ENCODE measurements around the gene SPCS1. TPM values are rescaled to one million over a fixed set of nuclear protein-coding genes. Genes with fewer than 3 reads are reported as not detected.

The SPCS1 gene
- total RNA-seq, result 60.1 and 67.0 TPM in 2 replicates

DNA sequence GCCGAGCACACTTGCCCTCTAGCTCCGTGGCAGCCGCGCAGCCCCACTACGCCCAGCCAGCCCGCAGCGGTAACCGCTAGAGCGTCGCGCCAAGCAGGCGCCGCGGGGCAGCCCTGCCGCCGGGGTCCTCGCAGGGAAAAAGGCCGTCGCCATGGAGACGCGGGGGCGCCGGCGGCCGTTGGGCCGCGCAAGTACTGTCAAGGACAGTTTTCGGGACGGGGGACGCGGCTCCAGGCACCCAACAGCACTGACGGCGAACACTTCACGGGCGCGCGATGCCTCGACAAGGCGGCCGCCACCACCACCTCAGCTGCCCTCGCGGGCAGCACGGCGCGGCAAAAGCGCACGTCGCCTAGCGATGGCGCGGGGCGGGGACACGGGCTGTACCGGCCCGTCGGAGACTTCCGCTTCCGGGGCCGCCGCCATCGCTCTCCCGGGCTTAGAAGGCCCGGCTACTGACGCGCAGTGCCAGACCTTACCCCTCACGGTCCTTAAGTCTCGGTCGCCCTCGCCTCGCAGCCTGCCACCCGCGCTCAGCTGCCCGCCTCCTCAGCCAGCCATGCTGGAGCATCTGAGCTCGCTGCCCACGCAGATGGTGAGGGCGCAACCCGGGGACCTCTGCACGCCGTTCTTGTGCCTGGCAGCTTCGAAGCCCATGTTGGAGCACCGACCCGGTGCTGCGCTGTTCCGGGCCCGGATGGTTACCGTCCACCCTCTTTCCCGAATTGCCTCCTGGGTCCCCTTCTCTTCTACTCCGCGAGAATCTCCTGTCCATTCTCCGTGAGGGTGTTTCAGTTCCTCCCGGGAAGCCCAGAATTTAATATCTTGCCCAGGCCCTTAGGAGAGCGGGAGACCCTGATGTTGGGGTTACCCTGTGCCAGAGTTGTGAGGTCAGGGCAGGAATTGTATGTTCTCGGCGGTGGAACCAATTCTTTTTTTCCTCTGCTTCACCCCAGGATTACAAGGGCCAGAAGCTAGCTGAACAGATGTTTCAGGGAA lies at the start of gene SPCS1, which contains the start of gene GLT8D1:
Gene SPCS1 (plus strand): TSS at position 419 of the 999 bp plus-strand sequence. CDS start 141 bp downstream, at position 560.
Gene GLT8D1 (minus strand): TSS at position 104 of the 999 bp plus-strand sequence. CDS start 5,331 bp downstream, outside the sequence.
- peaks cover 2% of the 10 kb centered on the region for H4K20me1 ChIP-seq (ENCODE audit: insufficient read depth, low read length)
- H3K4me2 ChIP-seq (ENCODE audit: insufficient read depth, low read length), result peak within 1 kb of the TSS; percentile 100
- peak; percentile 98 for DNase-seq (ENCODE audit: insufficient read length, low spot score, missing footprints)
- H3K36me3 ChIP-seq (ENCODE audit: insufficient read depth, low read length), result peaks cover 16% of the 10 kb centered on the region
- TF ChIP-seq, protein P1, sequence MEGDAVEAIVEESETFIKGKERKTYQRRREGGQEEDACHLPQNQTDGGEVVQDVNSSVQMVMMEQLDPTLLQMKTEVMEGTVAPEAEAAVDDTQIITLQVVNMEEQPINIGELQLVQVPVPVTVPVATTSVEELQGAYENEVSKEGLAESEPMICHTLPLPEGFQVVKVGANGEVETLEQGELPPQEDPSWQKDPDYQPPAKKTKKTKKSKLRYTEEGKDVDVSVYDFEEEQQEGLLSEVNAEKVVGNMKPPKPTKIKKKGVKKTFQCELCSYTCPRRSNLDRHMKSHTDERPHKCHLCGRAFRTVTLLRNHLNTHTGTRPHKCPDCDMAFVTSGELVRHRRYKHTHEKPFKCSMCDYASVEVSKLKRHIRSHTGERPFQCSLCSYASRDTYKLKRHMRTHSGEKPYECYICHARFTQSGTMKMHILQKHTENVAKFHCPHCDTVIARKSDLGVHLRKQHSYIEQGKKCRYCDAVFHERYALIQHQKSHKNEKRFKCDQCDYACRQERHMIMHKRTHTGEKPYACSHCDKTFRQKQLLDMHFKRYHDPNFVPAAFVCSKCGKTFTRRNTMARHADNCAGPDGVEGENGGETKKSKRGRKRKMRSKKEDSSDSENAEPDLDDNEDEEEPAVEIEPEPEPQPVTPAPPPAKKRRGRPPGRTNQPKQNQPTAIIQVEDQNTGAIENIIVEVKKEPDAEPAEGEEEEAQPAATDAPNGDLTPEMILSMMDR (IDR thresholded peaks at IDR 0.05; ENCODE audit: extremely low read depth, low read depth, low read length), result no peak
- H3K27ac ChIP-seq (ENCODE audit: low read depth, low read length), result peak within 1 kb of the TSS; percentile 90
- H2AFZ ChIP-seq (ENCODE audit: low read length), result peak within 1 kb of the TSS; percentile 95
- H3K27me3 ChIP-seq (ENCODE audit: insufficient read depth, low read length), result no peaks in the 10 kb centered on the region
- peaks cover 68% of the 10 kb centered on the region for H3K79me2 ChIP-seq (ENCODE audit: insufficient read depth, low read length)
- peaks cover 23% of the 10 kb centered on the region for H3K4me1 ChIP-seq (ENCODE audit: insufficient read depth, low read length)
- peak within 1 kb of the TSS; percentile 90 for H3K4me3 ChIP-seq (ENCODE audit: insufficient read depth, low read length)
- no peaks in the 10 kb centered on the region for H3K9me3 ChIP-seq (ENCODE audit: low read depth, low read length)

DNA sequence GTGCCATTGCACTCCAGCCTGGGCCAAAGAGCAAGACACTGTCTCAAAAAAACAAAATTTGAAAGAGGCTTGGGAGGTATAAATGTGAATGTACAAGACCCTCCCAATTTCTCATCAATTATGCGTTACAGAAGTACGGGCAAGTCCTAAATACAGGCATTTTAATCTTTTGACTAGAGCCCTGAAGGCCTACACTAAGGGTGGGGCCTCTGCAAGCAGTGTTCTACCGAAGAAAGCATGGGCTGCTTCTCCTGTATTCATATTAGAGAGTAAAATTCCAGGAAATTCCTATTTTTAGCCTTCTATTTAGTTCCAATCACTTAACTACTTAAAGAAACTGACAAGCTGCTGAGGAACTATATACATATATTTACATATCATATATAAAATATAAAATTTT lies 45.9 kb upstream of the SPCS1 start:
- TF ChIP-seq, protein P1 (IDR thresholded peaks at IDR 0.05; ENCODE audit: extremely low read depth, low read depth, low read length), result no peak
- H3K4me2 ChIP-seq (ENCODE audit: insufficient read depth, low read length), result no peak overlapping the region
- H3K9me3 ChIP-seq (ENCODE audit: low read depth, low read length), result no peaks in the 10 kb centered on the region
- DNase-seq (ENCODE audit: insufficient read length, low spot score, missing footprints), result no peak
- peaks cover 64% of the 10 kb centered on the region for H3K36me3 ChIP-seq (ENCODE audit: insufficient read depth, low read length)
- H3K4me1 ChIP-seq (ENCODE audit: insufficient read depth, low read length), result no peaks in the 10 kb centered on the region
- no peak overlapping the region for H3K27ac ChIP-seq (ENCODE audit: low read depth, low read length)
- no peaks in the 10 kb centered on the region for H4K20me1 ChIP-seq (ENCODE audit: insufficient read depth, low read length)
- H3K4me3 ChIP-seq (ENCODE audit: insufficient read depth, low read length), result no peak overlapping the region
- no peak overlapping the region for H2AFZ ChIP-seq (ENCODE audit: low read length)
- no peaks in the 10 kb centered on the region for H3K27me3 ChIP-seq (ENCODE audit: insufficient read depth, low read length)
- H3K79me2 ChIP-seq (ENCODE audit: insufficient read depth, low read length), result peaks cover 13% of the 10 kb centered on the region

DNA sequence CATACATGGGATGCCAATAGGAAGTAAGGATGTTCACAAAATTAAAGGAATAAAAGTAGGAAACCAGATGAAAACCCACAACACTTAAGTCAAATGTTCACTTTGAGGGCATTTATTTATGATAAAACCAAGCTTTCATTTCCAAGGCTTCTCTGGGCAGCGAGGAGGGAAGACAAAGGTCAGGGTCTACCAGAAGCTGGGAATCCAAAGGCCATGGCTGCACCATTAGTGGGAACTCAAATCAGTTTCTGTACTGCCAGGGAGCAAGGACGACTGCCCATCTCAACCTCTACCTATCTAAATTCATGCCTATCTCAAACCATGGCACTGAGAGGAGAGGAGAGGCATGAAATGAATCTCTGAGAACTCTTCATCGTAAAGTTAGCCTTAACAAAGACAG lies 42.8 kb upstream of the SPCS1 start:
- H3K36me3 ChIP-seq (ENCODE audit: insufficient read depth, low read length), result peaks cover 56% of the 10 kb centered on the region
- DNase-seq (ENCODE audit: insufficient read length, low spot score, missing footprints), result no peak
- TF ChIP-seq, protein P1 (IDR thresholded peaks at IDR 0.05; ENCODE audit: extremely low read depth, low read depth, low read length), result no peak

More for the DNA sequence above, 42.8 kb upstream of the SPCS1 start:
- Histone ChIP-seq H3K4me2 (ENCODE audit: insufficient read depth, low read length) (no peak overlapping the region), H3K27me3 (ENCODE audit: insufficient read depth, low read length) (no peaks in the 10 kb centered on the region), H2AFZ (ENCODE audit: low read length) (no peak overlapping the region), H3K79me2 (ENCODE audit: insufficient read depth, low read length) (peaks cover 21% of the 10 kb centered on the region), H3K9me3 (ENCODE audit: low read depth, low read length) (no peaks in the 10 kb centered on the region), H3K27ac (ENCODE audit: low read depth, low read length) (no peak overlapping the region), H3K4me3 (ENCODE audit: insufficient read depth, low read length) (no peak overlapping the region), H4K20me1 (ENCODE audit: insufficient read depth, low read length) (no peaks in the 10 kb centered on the region), H3K4me1 (ENCODE audit: insufficient read depth, low read length) (no peaks in the 10 kb centered on the region)

Data from osteoblast (primary cell).